K562 (cell line): ENCODE results near the gene TMA16. TPM values are rescaled to one million over a fixed set of nuclear protein-coding genes. Genes with fewer than 3 reads are reported as not detected.

Experiments
- ATAC-seq: fragments of 200-7000 bp; cut with Tn5 transposase; 3 replicates; pipeline ENCODE4 v1.9.1; 2020; ENCODE audit warnings: moderate library complexity
- BruUV-seq: library from RNA; stranded (reverse); fragments of 400-500 nt; replicated peaks from 2 replicates; lab custom pipeline; 2021; lab: Mats Ljungman, UMichigan
- CTCF ChIA-PET: fragments of 300-600 bp; formaldehyde crosslinking; extraction: SDS; loops from one replicate; lab custom pipeline; 2021; ENCODE audit warnings: low intra/inter-chr PET ratio; lab: Yijun Ruan, JAX
- POLR2A ChIA-PET: fragments of 300-600, 350-650 bp; sonication (Branson Sonifier 250); formaldehyde crosslinking; extraction: SDS; loops from one replicate; lab custom pipeline; 2021; ENCODE audit warnings: antibody characterized with exemption, inconsistent platforms; lab: Yijun Ruan, JAX
- DNase-seq, 4 experiments: peaks; one replicate each; pipeline versions ENCODE4 v3.0.0 to v3.0.0-alpha.2; 2011 to 2018; ENCODE audit warnings: low spot score in 3 of 4, mixed read lengths in 3 of 4; ENCODE audit errors: extremely low read depth in 1 of 4
- FAIRE-seq: peaks from 2 replicates; lab custom pipeline; 2011; peaks lifted over from hg19 to GRCh38; lab: Jason Lieb, UNC
- H2AFZ ChIP-seq: 2 replicates; pipeline ENCODE4 v1.6.0; 2011; ENCODE audit warnings: low read depth, low read length, control low read depth, inconsistent platforms
- H3K27ac ChIP-seq: fragments of 200-600 bp; 3 replicates; pipeline ENCODE4 v1.8.0; 2011; ENCODE audit warnings: low read depth, mild to moderate bottlenecking, control low read depth, inconsistent platforms, low read length, moderate library complexity, mixed read lengths; ENCODE audit errors: extremely low read depth
- H3K27me3 ChIP-seq, 2 experiments: fragments of 300-600 bp in 1 of 2; 2 replicates in 1 of 2; 3 replicates in 1 of 2; pipeline versions ENCODE4 v1.6.0 to v1.8.0; 2011; ENCODE audit warnings: inconsistent platforms in 2 of 2, low read length in 2 of 2, mild to moderate bottlenecking in 1 of 2, mixed read lengths in 1 of 2, moderate library complexity in 1 of 2; ENCODE audit not compliant: control insufficient read depth in 2 of 2, insufficient read depth in 2 of 2
- H3K36me3 ChIP-seq: fragments of 300-600 bp; 3 replicates; pipeline ENCODE4 v1.8.0; 2011; ENCODE audit warnings: mild to moderate bottlenecking, low read length, inconsistent platforms; ENCODE audit not compliant: control insufficient read depth, insufficient read depth
- H3K4me1 ChIP-seq, 2 experiments: fragments of 200-600 bp in 1 of 2; replicated peaks in 1 of 2; 2 replicates in 1 of 2; 3 replicates in 1 of 2; pipeline versions ENCODE4 v1.5.1 to v1.8.0; 2011; ENCODE audit warnings: inconsistent platforms in 2 of 2, low read length in 2 of 2, mild to moderate bottlenecking in 1 of 2, mixed read lengths in 1 of 2, moderate library complexity in 1 of 2; ENCODE audit not compliant: control insufficient read depth in 2 of 2, insufficient read depth in 2 of 2
- H3K4me2 ChIP-seq: 2 replicates; pipeline ENCODE4 v1.6.1; 2011; ENCODE audit warnings: low read length, control low read depth, inconsistent platforms, mixed read lengths; ENCODE audit not compliant: insufficient read depth
- H3K4me3 ChIP-seq: fragments of 200-600 bp; sonication (generic), shearing (Covaris generic); 2 replicates; pipeline ENCODE4 v1.5.1; 2016; ENCODE audit warnings: control low read depth, inconsistent platforms
- H3K79me2 ChIP-seq: fragments of 200-600 bp; 3 replicates; pipeline ENCODE4 v1.8.0; 2011; ENCODE audit warnings: low read length, inconsistent platforms; ENCODE audit not compliant: control insufficient read depth, insufficient read depth
- H3K9ac ChIP-seq, 2 experiments: 2 replicates each; pipeline versions ENCODE4 v1.6.0 to v1.6.1; 2011; ENCODE audit warnings: low read depth in 2 of 2, low read length in 2 of 2, control low read depth in 1 of 2, inconsistent platforms in 1 of 2, mild to moderate bottlenecking in 1 of 2, mixed read lengths in 1 of 2; ENCODE audit not compliant: insufficient read depth in 1 of 2
- H3K9me1 ChIP-seq: one replicate; pipeline ENCODE4 v1.6.0; 2011; ENCODE audit warnings: inconsistent platforms, mild to moderate bottlenecking, low read length, moderate library complexity; ENCODE audit not compliant: control insufficient read depth, insufficient read depth
- H3K9me3 ChIP-seq: replicated peaks from 2 replicates; pipeline ENCODE4 v1.5.1; 2011; ENCODE audit warnings: low read depth, low read length, inconsistent platforms; ENCODE audit not compliant: control insufficient read depth, insufficient read depth
- H4K20me1 ChIP-seq: replicated peaks from 2 replicates; pipeline ENCODE4 v1.6.1; 2011; ENCODE audit warnings: low read length, inconsistent platforms, mixed read lengths; ENCODE audit not compliant: control insufficient read depth, insufficient read depth
- CTBP1 ChIP-seq: fragments of 450-650 bp; IDR thresholded peaks from 2 replicates; pipeline ENCODE4 v1.6.1; 2016; ENCODE audit warnings: borderline replicate concordance
- MEF2A ChIP-seq: IDR thresholded peaks from 2 replicates; pipeline ENCODE4 v1.6.1; 2011; ENCODE audit warnings: low read depth, mild to moderate bottlenecking, low read length, moderate library complexity; ENCODE audit not compliant: control insufficient read depth
- SP2 ChIP-seq: IDR thresholded peaks from 2 replicates; pipeline ENCODE4 v1.6.1; 2011; ENCODE audit warnings: mild to moderate bottlenecking, low read depth, low read length, moderate library complexity; ENCODE audit not compliant: poor library complexity, severe bottlenecking; ENCODE audit errors: extremely low read depth
- SRF ChIP-seq, 2 experiments: fragments of 250-450, 450-650 bp in 1 of 2; sonication (Bioruptor Pico) in 1 of 2; sonication (generic) in 1 of 2; formaldehyde crosslinking; IDR thresholded peaks; 2 replicates each; pipeline versions ENCODE4 v1.5.0 to v1.5.1; 2020 to 2022; ENCODE audit warnings: mild to moderate bottlenecking in 1 of 2, missing genetic modification reagents in 1 of 2
- TFAM ChIP-seq: fragments of 250-450 bp; sonication (Bioruptor Pico); conservative IDR thresholded peaks from 2 replicates; pipeline ENCODE4 v1.5.0; 2021; ENCODE audit warnings: mild to moderate bottlenecking, moderate library complexity
- ZNF282 ChIP-seq: sonication (generic); formaldehyde crosslinking; IDR thresholded peaks from 2 replicates; pipeline ENCODE4 v1.8.1; 2023; ENCODE audit warnings: missing genetic modification reagents
- WGBS: fragments of 100-300 bp; shearing (Covaris generic); methylation state at CpG from one replicate; pipeline ENCODE4 v1.1.6; 2016; ENCODE audit warnings: low coverage, mixed read lengths; ENCODE audit not compliant: insufficient coverage; ENCODE audit errors: missing lambda C conversion rate; 5-methylcytosine and 5-hydroxymethylcytosine counted together
- in situ Hi-C: fragments of 300-500 bp; cut with MboI; formaldehyde crosslinking; loops from 4 replicates; pipeline ENCODE4 v1.15.0; 2018; ENCODE audit warnings: inconsistent platforms, mixed read lengths
- intact Hi-C: fragments of 100-400 bp; cut with micrococcal nuclease; formaldehyde crosslinking; loops from 2 replicates; pipeline ENCODE4 v1.14.2; 2022
- polyA plus RNA-seq, 8 experiments: library from polyadenylated mRNA; depleted of rRNA in 4 of 8; stranded (reverse) in 5 of 8; unstranded in 3 of 8; fragments of >200 nt; fragmentation: Nextera tagmentation in 2 of 8; fragmentation: Illumina TruSeq in 1 of 8; extraction: Ambion mirVana in 2 of 8; extraction: Trizol in 1 of 8; gene quantifications; 2 replicates each; pipeline versions ENCODE4 v1.2.1 to v1.2.3, GENCODE V29; 2011 to 2014; ENCODE audit warnings: inconsistent platforms in 1 of 8, missing spikeins in 1 of 8
- total RNA-seq, 7 experiments: library from RNA; depleted of rRNA in 6 of 7; stranded (reverse); fragments of >200 nt in 6 of 7; fragmentation: Illumina TruSeq in 2 of 7; extraction: Trizol in 2 of 7; gene quantifications; 2 replicates each; pipeline versions ENCODE4 v1.2.1 to v1.2.3, GENCODE V29; 2011 to 2021; ENCODE audit warnings: low replicate concordance in 1 of 7
- TF ChIP-seq, protein P1 (sequence below): IDR thresholded peaks from 2 replicates; pipeline ENCODE4 v1.6.1; 2014; ENCODE audit warnings: antibody characterized with exemption
- TF ChIP-seq, protein P2 (sequence below): sonication (generic); formaldehyde crosslinking; IDR thresholded peaks from 2 replicates; pipeline ENCODE4 v1.8.1; 2023; ENCODE audit warnings: mild to moderate bottlenecking, missing genetic modification reagents
- TF ChIP-seq, protein P3 (sequence below): fragments of 250-450 bp; sonication (Bioruptor Pico); IDR thresholded peaks from 2 replicates; pipeline ENCODE4 v1.4.0; 2020

The TMA16 gene
- total and polyA plus RNA-seq, 9 of the 15 experiments (the other 6 are each of a cell fraction or from before 2014, with no cell fraction given): 27.7 to 74.8 (median 66.6) TPM

DNA sequence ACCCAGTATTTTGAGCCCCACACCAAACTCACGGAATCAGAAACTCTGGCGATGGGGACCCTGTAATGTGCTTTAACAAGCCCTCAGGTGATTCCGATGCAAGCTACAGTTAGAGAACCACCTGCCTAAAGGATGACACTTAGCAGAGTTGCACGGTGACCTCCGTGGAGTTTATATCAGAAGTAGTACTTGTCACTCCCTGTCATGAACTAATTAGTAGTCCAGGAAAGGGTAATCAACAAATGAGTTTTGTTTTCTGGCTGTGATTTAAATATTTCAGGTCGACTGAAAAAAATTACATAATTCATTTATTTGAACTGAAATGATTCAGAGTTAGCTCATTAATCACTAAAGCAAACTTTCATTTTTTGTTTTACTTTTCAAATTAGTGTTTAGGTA lies 56.4 kb downstream of the TMA16 start (continued):
- no peak for TF ChIP-seq MEF2A
- no peak for TF ChIP-seq SRF (CRISPR knock-in tag; IDR thresholded peaks at IDR 0.05)
- no peak for TF ChIP-seq TFAM (CRISPR knock-in tag)
- TF ChIP-seq SP2: no peak

DNA sequence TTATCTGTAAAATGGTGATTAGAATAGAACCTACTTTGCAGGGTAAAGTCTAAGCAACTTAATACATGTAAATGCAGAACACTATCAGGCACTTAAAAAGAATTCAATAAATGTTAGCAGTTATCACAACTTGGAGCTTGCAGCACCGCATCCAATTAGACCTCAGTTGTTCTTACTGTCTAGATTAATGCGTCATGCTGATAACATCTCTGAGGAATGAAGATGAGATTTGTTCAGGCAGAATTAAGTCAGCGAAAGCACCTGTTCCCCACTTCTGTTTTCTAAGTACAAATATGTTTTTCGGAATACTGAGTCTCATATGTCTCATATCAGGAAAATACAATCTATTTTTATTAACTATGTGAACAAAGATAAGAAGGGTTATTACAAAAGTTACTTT lies 58.7 kb downstream of the TMA16 start:
- in situ Hi-C loops: loop anchor here (25.0 kb wide), 1 partner anchor 1184 kb away; no protein-coding TSS in a partner anchor
- ATAC-seq (no peak), DNase-seq (no peak), FAIRE-seq (no peak)
- no peak overlapping the region for H3K4me3 ChIP-seq
- 8% methylated on average over 4 of the region's 4 CpGs for WGBS
- H3K9me3 ChIP-seq: no peaks in the 10 kb centered on the region
- no peak overlapping the region for H3K4me2 ChIP-seq
- intact Hi-C loops: loop anchor here (5.0 to 10.0 kb wide), 2 partner anchors 472 to 1194 kb away; no protein-coding TSS in a partner anchor
- no peak overlapping the region for H3K27ac ChIP-seq
- ChIA-PET CTCF (no interaction called here), POLR2A (no interaction called here)
- no peaks in the 10 kb centered on the region for H3K4me1 ChIP-seq
- H2AFZ ChIP-seq: no peak overlapping the region
- H4K20me1 ChIP-seq: no peaks in the 10 kb centered on the region
- H3K36me3 ChIP-seq: no peaks in the 10 kb centered on the region
- no peaks in the 10 kb centered on the region for H3K9me1 ChIP-seq
- no peak overlapping the region for H3K9ac ChIP-seq
- BruUV-seq: no TSS peak
- no peaks in the 10 kb centered on the region for H3K79me2 ChIP-seq
- TF ChIP-seq CTBP1 (no peak), ZNF282 (CRISPR knock-in tag) (no peak)
- TF ChIP-seq, protein P1, sequence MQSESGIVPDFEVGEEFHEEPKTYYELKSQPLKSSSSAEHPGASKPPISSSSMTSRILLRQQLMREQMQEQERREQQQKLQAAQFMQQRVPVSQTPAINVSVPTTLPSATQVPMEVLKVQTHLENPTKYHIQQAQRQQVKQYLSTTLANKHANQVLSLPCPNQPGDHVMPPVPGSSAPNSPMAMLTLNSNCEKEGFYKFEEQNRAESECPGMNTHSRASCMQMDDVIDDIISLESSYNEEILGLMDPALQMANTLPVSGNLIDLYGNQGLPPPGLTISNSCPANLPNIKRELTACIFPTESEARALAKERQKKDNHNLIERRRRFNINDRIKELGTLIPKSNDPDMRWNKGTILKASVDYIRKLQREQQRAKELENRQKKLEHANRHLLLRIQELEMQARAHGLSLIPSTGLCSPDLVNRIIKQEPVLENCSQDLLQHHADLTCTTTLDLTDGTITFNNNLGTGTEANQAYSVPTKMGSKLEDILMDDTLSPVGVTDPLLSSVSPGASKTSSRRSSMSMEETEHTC: no peak
- TF ChIP-seq, protein P2, sequence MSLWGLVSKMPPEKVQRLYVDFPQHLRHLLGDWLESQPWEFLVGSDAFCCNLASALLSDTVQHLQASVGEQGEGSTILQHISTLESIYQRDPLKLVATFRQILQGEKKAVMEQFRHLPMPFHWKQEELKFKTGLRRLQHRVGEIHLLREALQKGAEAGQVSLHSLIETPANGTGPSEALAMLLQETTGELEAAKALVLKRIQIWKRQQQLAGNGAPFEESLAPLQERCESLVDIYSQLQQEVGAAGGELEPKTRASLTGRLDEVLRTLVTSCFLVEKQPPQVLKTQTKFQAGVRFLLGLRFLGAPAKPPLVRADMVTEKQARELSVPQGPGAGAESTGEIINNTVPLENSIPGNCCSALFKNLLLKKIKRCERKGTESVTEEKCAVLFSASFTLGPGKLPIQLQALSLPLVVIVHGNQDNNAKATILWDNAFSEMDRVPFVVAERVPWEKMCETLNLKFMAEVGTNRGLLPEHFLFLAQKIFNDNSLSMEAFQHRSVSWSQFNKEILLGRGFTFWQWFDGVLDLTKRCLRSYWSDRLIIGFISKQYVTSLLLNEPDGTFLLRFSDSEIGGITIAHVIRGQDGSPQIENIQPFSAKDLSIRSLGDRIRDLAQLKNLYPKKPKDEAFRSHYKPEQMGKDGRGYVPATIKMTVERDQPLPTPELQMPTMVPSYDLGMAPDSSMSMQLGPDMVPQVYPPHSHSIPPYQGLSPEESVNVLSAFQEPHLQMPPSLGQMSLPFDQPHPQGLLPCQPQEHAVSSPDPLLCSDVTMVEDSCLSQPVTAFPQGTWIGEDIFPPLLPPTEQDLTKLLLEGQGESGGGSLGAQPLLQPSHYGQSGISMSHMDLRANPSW (CRISPR knock-in tag): no peak
- TF ChIP-seq, protein P3, sequence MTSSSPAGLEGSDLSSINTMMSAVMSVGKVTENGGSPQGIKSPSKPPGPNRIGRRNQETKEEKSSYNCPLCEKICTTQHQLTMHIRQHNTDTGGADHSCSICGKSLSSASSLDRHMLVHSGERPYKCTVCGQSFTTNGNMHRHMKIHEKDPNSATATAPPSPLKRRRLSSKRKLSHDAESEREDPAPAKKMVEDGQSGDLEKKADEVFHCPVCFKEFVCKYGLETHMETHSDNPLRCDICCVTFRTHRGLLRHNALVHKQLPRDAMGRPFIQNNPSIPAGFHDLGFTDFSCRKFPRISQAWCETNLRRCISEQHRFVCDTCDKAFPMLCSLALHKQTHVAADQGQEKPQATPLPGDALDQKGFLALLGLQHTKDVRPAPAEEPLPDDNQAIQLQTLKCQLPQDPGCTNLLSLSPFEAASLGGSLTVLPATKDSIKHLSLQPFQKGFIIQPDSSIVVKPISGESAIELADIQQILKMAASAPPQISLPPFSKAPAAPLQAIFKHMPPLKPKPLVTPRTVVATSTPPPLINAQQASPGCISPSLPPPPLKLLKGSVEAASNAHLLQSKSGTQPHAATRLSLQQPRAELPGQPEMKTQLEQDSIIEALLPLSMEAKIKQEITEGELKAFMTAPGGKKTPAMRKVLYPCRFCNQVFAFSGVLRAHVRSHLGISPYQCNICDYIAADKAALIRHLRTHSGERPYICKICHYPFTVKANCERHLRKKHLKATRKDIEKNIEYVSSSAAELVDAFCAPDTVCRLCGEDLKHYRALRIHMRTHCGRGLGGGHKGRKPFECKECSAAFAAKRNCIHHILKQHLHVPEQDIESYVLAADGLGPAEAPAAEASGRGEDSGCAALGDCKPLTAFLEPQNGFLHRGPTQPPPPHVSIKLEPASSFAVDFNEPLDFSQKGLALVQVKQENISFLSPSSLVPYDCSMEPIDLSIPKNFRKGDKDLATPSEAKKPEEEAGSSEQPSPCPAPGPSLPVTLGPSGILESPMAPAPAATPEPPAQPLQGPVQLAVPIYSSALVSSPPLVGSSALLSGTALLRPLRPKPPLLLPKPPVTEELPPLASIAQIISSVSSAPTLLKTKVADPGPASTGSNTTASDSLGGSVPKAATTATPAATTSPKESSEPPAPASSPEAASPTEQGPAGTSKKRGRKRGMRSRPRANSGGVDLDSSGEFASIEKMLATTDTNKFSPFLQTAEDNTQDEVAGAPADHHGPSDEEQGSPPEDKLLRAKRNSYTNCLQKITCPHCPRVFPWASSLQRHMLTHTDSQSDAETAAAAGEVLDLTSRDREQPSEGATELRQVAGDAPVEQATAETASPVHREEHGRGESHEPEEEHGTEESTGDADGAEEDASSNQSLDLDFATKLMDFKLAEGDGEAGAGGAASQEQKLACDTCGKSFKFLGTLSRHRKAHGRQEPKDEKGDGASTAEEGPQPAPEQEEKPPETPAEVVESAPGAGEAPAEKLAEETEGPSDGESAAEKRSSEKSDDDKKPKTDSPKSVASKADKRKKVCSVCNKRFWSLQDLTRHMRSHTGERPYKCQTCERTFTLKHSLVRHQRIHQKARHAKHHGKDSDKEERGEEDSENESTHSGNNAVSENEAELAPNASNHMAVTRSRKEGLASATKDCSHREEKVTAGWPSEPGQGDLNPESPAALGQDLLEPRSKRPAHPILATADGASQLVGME (CRISPR knock-in tag): no peak
- no peaks in the 10 kb centered on the region for H3K27me3 ChIP-seq
